AG08395 (cell line): ENCODE measurements around the gene SEC14L5.
"Not testable (repeated sequence)": the region's sequence is repeated elsewhere in the genome, so short reads cannot be mapped to it uniquely, and the experiment has no call there.

Experiments used
- DNase-seq: peaks from one replicate; pipeline ENCODE4 v3.0.0; 2012; ENCODE audit warnings: mixed read lengths, low spot score

Gene SEC14L5

GRCh38 chr16:4951583-4951982, 6.5 kb upstream of the SEC14L5 start:
- DNase-seq, result not testable (repeated sequence)

- DNase-seq, result no peak
Observed at GRCh38 chr16:4954714-4955113, 3.4 kb upstream of the SEC14L5 start.

GRCh38 chr16:4957420-4957719, 760 bp upstream of the SEC14L5 start:
- no peak for DNase-seq

- DNase-seq, result no peak
Observed at GRCh38 chr16:4958510-4959438, 644 bp downstream of the SEC14L5 start.

GRCh38 chr16:4960579-4960978, 2.4 kb downstream of the SEC14L5 start:
- DNase-seq, result no peak

- DNase-seq, result no peak
Observed at GRCh38 chr16:4962716-4963115, 4.6 kb downstream of the SEC14L5 start.

GRCh38 chr16:4963527-4963926, 5.4 kb downstream of the SEC14L5 start:
- DNase-seq, result not testable (repeated sequence)

GRCh38 chr16:4966736-4967453, 8.8 kb downstream of the SEC14L5 start:
- no peak for DNase-seq

- not testable (repeated sequence) for DNase-seq
Observed at GRCh38 chr16:4968278-4968677, 10.1 kb downstream of the SEC14L5 start.

- DNase-seq, result no peak
Observed at GRCh38 chr16:4968879-4969483, 10.9 kb downstream of the SEC14L5 start.

GRCh38 chr16:4970010-4970409, 11.9 kb downstream of the SEC14L5 start:
- DNase-seq, result no peak

GRCh38 chr16:4972938-4973587, 14.9 kb downstream of the SEC14L5 start:
- no peak for DNase-seq

GRCh38 chr16:4976079-4976478, 17.9 kb downstream of the SEC14L5 start:
- no peak for DNase-seq

GRCh38 chr16:4976611-4977145, 18.5 kb downstream of the SEC14L5 start:
- DNase-seq, result no peak

- DNase-seq, result no peak
Observed at GRCh38 chr16:4979164-4979563, 21.0 kb downstream of the SEC14L5 start.

GRCh38 chr16:4979736-4980660, 21.9 kb downstream of the SEC14L5 start:
- no peak for DNase-seq

- DNase-seq, result no peak
Observed at GRCh38 chr16:4980691-4981090, 22.6 kb downstream of the SEC14L5 start.

GRCh38 chr16:4981473-4981872, 23.3 kb downstream of the SEC14L5 start:
- no peak for DNase-seq

- DNase-seq, result no peak
Observed at GRCh38 chr16:4982056-4982867, 24.1 kb downstream of the SEC14L5 start.
